Transverse colon (tissue), 4 donors: ENCODE measurements around the gene STAC.

Experiments used
- EP300 ChIP-seq: sonication (generic); formaldehyde crosslinking; IDR thresholded peaks from one replicate; pipeline ENCODE4 v1.6.1; 2017; ENCODE audit warnings: antibody characterized with exemption, low read depth
- POLR2AphosphoS5 ChIP-seq, 3 donors: sonication (generic); formaldehyde crosslinking; IDR thresholded peaks; one replicate each; pipeline ENCODE4 v1.6.1; 2016; ENCODE audit warnings: antibody characterized with exemption in 3 of 3
- TF ChIP-seq, protein P1 (sequence below), 5 experiments: fragments of 200-600 bp in 3 of 5; fragments of 450-650 bp in 2 of 5; sonication (generic) in 3 of 5; IDR thresholded peaks; 1 replicate in 2 of 5; 2 replicates in 3 of 5; pipeline ENCODE4 v1.5.1; 2016 to 2017; ENCODE audit warnings: antibody characterized with exemption in 5 of 5, inconsistent platforms in 3 of 5, mild to moderate bottlenecking in 2 of 5, moderate library complexity in 1 of 5

- TF ChIP-seq, protein P1, sequence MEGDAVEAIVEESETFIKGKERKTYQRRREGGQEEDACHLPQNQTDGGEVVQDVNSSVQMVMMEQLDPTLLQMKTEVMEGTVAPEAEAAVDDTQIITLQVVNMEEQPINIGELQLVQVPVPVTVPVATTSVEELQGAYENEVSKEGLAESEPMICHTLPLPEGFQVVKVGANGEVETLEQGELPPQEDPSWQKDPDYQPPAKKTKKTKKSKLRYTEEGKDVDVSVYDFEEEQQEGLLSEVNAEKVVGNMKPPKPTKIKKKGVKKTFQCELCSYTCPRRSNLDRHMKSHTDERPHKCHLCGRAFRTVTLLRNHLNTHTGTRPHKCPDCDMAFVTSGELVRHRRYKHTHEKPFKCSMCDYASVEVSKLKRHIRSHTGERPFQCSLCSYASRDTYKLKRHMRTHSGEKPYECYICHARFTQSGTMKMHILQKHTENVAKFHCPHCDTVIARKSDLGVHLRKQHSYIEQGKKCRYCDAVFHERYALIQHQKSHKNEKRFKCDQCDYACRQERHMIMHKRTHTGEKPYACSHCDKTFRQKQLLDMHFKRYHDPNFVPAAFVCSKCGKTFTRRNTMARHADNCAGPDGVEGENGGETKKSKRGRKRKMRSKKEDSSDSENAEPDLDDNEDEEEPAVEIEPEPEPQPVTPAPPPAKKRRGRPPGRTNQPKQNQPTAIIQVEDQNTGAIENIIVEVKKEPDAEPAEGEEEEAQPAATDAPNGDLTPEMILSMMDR (IDR thresholded peaks at IDR 0.05), result no peak
- TF ChIP-seq EP300 (no peak), POLR2AphosphoS5 (IDR thresholded peaks at IDR 0.05) (no peak)
Observed at GRCh38 chr3:36367912-36368573, 12.3 kb upstream of the STAC start.
